Spleen (tissue), 11 donors: ENCODE measurements around the gene XIRP1. TPM values are rescaled to one million over a fixed set of nuclear protein-coding genes. Genes with fewer than 3 reads are reported as not detected.
"Not testable (repeated sequence)": the region's sequence is repeated elsewhere in the genome, so short reads cannot be mapped to it uniquely, and the experiment has no call there.

Experiments
- DNase-seq: peaks from one replicate; pipeline ENCODE4 v3.0.0-alpha.2; 2020
- H3K27ac ChIP-seq, 8 donors: fragments of 200-600 bp; sonication (generic) in 7 of 8; 1 replicate in 4 of 8; 2 replicates in 4 of 8; pipeline versions ENCODE4 v1.5.0 to v1.8.0; 2016 to 2021; ENCODE audit warnings: inconsistent platforms in 4 of 8, mild to moderate bottlenecking in 4 of 8, moderate library complexity in 1 of 8
- H3K27me3 ChIP-seq, 7 donors: fragments of 200-600 bp; sonication (generic) in 6 of 7; replicated peaks in 1 of 7; 1 replicate in 4 of 7; 2 replicates in 3 of 7; pipeline versions ENCODE4 v1.5.0 to v1.8.0; 2016 to 2021; ENCODE audit warnings: inconsistent platforms in 3 of 7, mild to moderate bottlenecking in 1 of 7
- H3K36me3 ChIP-seq, 6 donors: fragments of 200-600 bp; sonication (generic) in 5 of 6; 1 replicate in 4 of 6; 2 replicates in 2 of 6; pipeline versions ENCODE4 v1.5.0 to v1.8.0; 2016 to 2021; ENCODE audit warnings: inconsistent platforms in 2 of 6
- H3K4me1 ChIP-seq, 6 donors: fragments of 200-600 bp; sonication (generic) in 5 of 6; 1 replicate in 3 of 6; 2 replicates in 3 of 6; pipeline versions ENCODE4 v1.5.0 to v1.8.0; 2016 to 2021; ENCODE audit warnings: inconsistent platforms in 3 of 6
- H3K4me3 ChIP-seq, 8 donors: fragments of 200-600 bp; sonication (generic) in 7 of 8; 1 replicate in 4 of 8; 2 replicates in 4 of 8; pipeline versions ENCODE4 v1.5.0 to v1.8.0; 2016 to 2021; ENCODE audit warnings: inconsistent platforms in 4 of 8, mild to moderate bottlenecking in 4 of 8, moderate library complexity in 2 of 8
- H3K9me3 ChIP-seq, 8 donors: fragments of 200-600 bp; sonication (generic) in 7 of 8; 1 replicate in 4 of 8; 2 replicates in 4 of 8; pipeline versions ENCODE4 v1.5.0 to v1.8.0; 2016 to 2021; ENCODE audit warnings: inconsistent platforms in 4 of 8
- POLR2A ChIP-seq, 3 donors: fragments of 450-650 bp; IDR thresholded peaks; one replicate each; pipeline ENCODE4 v1.5.1; 2017; ENCODE audit warnings: antibody characterized with exemption in 3 of 3, mild to moderate bottlenecking in 1 of 3
- POLR2AphosphoS5 ChIP-seq, 3 donors: sonication (generic); formaldehyde crosslinking; IDR thresholded peaks; one replicate each; pipeline ENCODE4 v1.5.1; 2017; ENCODE audit warnings: antibody characterized with exemption in 3 of 3
- WGBS, 5 donors: extraction: QIAGEN DNeasy Blood & Tissue Kit in 3 of 5; methylation state at CpG; one replicate each; pipeline versions ENCODE4 v1.1.5 to v1.1.7; 2013 to 2018; 5-methylcytosine and 5-hydroxymethylcytosine counted together
- intact Hi-C: fragments of 100-400 bp; cut with DNase I; formaldehyde crosslinking; loops from one replicate; pipeline ENCODE4 v1.15.0; 2023; ENCODE audit warnings: low total_unique reads
- polyA plus RNA-seq, 3 donors: library from polyadenylated mRNA; stranded (reverse); fragments of 200-250 nt; gene quantifications; one replicate each; pipeline ENCODE4 v1.2.1, GENCODE V29; 2013
- total RNA-seq, 7 donors: library from RNA; depleted of rRNA in 3 of 7; stranded (reverse); fragments of >200 nt in 3 of 7; fragmentation: NEBNext Ultra II Directional in 4 of 7; extraction: Animal tissue kit (Norgen Biotek cat#: 25700) in 4 of 7; gene quantifications; one replicate each; pipeline versions ENCODE4 v1.1.0 to v1.2.1, GENCODE V29; 2016 to 2021
- TF ChIP-seq, protein P1 (sequence below), 11 experiments: fragments of 200-600 bp in 7 of 11; fragments of 450-650 bp in 4 of 11; sonication (generic) in 4 of 11; IDR thresholded peaks in 8 of 11; conservative IDR thresholded peaks in 3 of 11; 1 replicate in 7 of 11; 2 replicates in 4 of 11; pipeline versions ENCODE4 v1.4.0 to v1.8.0; 2016 to 2021; ENCODE audit warnings: antibody characterized with exemption in 11 of 11, inconsistent platforms in 4 of 11, mild to moderate bottlenecking in 1 of 11
- donor health status: healthy with polysubstance abuse.
- donor health status: DM: no; HTN: no; CAD: no; lungs with moderate emphysema.
- donor health status: DM: no; HTN: no; CAD: no.
- donor health status: Bipolar disorder and iron deficiency.
- donor health status: healthy.
- donor health status: DM: no; HTN: no; CAD: no.
- donor health status: DM: yes; HTN: yes; CAD: no.

The XIRP1 gene
- total and polyA plus RNA-seq, 10 donors, result 0.06 to 0.70 (median 0.27) TPM; not detected in 3

DNA sequence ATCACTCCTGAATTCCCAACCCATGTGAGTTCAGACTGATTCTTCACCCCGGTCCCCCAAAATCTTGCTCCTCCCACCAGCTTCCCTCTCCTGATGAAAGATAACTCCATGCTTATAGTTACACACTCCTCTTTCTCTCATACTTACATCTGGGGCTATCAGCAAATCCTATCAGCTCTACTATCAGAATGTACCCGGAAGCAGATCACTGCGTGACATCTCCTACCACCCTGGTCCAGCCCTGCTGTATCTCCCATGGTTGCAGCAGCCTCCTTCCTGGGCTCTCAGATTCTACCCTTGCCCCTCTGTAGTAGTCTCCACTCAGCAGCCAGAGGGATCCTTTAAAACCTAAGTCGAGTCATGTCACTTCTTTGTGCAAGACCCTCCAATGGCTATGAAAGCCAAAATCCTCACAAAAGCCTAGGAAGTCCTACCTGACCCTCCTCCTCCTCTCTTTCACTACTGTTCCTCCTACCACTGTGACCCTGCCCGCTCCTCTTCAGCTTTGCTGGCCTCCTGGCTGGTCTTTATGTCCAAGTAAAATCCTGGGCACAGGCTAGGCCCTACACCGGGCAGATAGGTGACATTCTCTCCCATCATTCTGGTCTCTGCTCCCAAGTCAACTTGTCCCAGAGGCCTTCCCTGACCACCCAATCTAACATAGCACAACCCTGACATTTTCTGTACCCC is 16.2 kb downstream of the XIRP1 start:
- Histone ChIP-seq H3K27ac (peak overlapping the region in 5 of 8 donors; percentile 84 to 90 (median 87)), H3K36me3 (no peaks in the 10 kb centered on the region), H3K27me3 (no peaks in the 10 kb centered on the region), H3K9me3 (no peaks in the 10 kb centered on the region), H3K4me1 (peaks cover 14 to 50% (median 40%) of the 10 kb centered on the region in 6 donors), H3K4me3 (no peak overlapping the region)
- DNase-seq, result no peak
- intact Hi-C loops, result no loop called here
- TF ChIP-seq POLR2AphosphoS5 (IDR thresholded peaks at IDR 0.05) (no peak), POLR2A (IDR thresholded peaks at IDR 0.05) (no peak)
- TF ChIP-seq, protein P1, sequence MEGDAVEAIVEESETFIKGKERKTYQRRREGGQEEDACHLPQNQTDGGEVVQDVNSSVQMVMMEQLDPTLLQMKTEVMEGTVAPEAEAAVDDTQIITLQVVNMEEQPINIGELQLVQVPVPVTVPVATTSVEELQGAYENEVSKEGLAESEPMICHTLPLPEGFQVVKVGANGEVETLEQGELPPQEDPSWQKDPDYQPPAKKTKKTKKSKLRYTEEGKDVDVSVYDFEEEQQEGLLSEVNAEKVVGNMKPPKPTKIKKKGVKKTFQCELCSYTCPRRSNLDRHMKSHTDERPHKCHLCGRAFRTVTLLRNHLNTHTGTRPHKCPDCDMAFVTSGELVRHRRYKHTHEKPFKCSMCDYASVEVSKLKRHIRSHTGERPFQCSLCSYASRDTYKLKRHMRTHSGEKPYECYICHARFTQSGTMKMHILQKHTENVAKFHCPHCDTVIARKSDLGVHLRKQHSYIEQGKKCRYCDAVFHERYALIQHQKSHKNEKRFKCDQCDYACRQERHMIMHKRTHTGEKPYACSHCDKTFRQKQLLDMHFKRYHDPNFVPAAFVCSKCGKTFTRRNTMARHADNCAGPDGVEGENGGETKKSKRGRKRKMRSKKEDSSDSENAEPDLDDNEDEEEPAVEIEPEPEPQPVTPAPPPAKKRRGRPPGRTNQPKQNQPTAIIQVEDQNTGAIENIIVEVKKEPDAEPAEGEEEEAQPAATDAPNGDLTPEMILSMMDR (IDR thresholded peaks at IDR 0.05 in 8 of 11, conservative IDR thresholded peaks at IDR 0.05 in 3 of 11), result no peak
- WGBS, 5 donors, result 91 to 98% (median 95%) methylated on average over 6 of the region's 6 CpGs

DNA sequence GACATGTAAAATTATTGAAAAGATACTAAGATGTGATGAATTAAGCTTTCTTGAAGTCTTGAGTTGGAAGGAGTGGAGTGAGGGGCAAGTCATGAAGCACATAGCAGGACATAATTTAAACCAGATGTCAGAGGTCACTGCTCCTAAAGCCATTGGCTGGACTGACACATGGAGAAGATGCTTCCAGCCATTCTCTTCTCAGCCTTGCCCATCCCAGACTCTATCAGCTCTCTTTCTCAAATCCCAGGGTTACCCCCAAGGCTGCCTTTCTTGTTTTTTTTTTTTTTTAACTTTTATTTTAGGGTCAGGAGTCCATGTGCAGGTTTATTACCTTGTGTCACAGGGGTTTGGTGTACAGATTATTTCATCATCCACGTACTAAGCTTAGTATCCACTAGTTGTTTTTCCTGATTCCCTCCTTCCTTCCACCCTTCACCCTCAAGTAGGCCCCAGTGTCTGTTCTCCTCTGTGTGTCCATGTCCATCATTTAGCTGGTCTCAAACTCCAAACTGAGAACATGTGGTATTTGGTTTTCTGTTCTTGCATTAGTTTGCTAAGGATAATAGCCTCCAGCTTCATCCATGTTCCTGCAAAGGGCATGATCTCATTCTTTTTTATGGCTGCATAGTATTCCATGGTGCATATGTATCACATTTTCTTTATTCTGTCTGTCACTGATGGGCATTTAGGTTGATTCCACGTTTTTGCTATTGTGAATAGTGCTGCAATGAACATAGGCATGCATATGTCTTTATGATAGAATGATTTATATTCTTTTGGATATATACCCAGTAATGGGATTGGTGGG is 18.9 kb downstream of the XIRP1 start:
- TF ChIP-seq POLR2A (IDR thresholded peaks at IDR 0.05) (no peak), POLR2AphosphoS5 (IDR thresholded peaks at IDR 0.05) (no peak)
- TF ChIP-seq, protein P1 (IDR thresholded peaks at IDR 0.05 in 8 of 11, conservative IDR thresholded peaks at IDR 0.05 in 3 of 11), result no peak
- DNase-seq, result no peak
- no peak overlapping the region for H3K4me3 ChIP-seq
- H3K27me3 ChIP-seq, result no peaks in the 10 kb centered on the region
- H3K27ac ChIP-seq, result no peak overlapping the region
- no peaks in the 10 kb centered on the region for H3K9me3 ChIP-seq
- intact Hi-C loops, result no loop called here
- no peaks in the 10 kb centered on the region for H3K36me3 ChIP-seq
- 63 to 85% (median 80%) methylated on average over 2 of the region's 2 CpGs for WGBS, 5 donors
- peaks cover 7 to 24% (median 16%) of the 10 kb centered on the region in 6 donors for H3K4me1 ChIP-seq

DNA sequence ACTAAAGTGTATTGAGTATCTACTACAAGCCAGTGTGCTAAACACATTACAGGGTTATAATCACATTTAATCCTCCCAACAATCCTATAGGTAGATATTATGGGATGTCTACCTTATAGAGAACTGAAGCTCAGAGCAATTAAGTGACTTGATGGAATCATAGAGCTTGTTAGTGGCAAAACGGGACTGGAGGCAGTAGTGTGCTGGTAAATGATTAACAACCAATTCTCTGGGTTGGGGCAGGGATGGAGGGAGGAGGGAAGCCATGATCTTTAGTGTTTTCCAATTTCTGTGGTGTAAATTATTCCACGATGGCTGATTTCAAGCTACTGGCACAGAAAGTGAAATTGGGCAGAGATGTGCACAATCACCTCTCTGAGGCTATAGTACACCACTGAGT is 20.5 kb downstream of the XIRP1 start:
- 81 to 87% (median 85%) methylated on average over 2 of the region's 2 CpGs for WGBS, 5 donors
- Histone ChIP-seq H3K4me3 (no peak overlapping the region), H3K27ac (no peak overlapping the region), H3K4me1 (peaks cover 0 to 21% (median 8%) of the 10 kb centered on the region in 6 donors), H3K9me3 (no peaks in the 10 kb centered on the region), H3K36me3 (no peaks in the 10 kb centered on the region), H3K27me3 (no peaks in the 10 kb centered on the region)
- DNase-seq, result no peak
- intact Hi-C loops, result no loop called here
- TF ChIP-seq POLR2A (IDR thresholded peaks at IDR 0.05) (no peak), POLR2AphosphoS5 (IDR thresholded peaks at IDR 0.05) (no peak)
- TF ChIP-seq, protein P1 (IDR thresholded peaks at IDR 0.05 in 8 of 11, conservative IDR thresholded peaks at IDR 0.05 in 3 of 11), result no peak

DNA sequence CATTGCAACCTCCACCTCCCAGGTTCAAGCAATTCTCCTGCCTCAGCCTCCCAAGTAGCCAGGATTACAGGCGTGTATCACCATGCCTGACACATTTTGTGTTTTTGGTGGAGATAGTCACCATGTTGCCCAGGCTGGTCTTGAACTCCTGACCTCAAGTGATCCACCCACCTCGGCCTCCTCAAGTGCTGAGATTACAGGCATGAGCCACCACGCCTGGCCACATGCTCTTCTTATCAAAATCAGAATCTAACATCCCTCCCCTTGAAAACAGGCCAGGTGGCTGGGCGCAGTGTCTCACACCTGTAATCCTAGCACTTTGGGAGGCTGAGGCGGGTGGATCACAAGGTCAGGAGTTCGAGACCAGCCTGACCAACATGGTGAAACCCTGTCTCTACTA is 21.5 kb downstream of the XIRP1 start:
- H3K9me3 ChIP-seq, intact Hi-C loops, DNase-seq, H3K27ac ChIP-seq, H3K4me3 ChIP-seq, H3K36me3 ChIP-seq, H3K27me3 ChIP-seq: not testable (repeated sequence)
- 84 to 95% (median 92%) methylated on average over 5 to 6 of the region's 6 CpGs for WGBS, 5 donors
- H3K4me1 ChIP-seq, result peaks cover 0 to 24% (median 14%) of the 10 kb centered on the region in 6 donors
